Upper lobe of left lung (tissue), 6 donors: Measurements from ENCODE around the gene VSTM4. TPM values are rescaled to one million over a fixed set of nuclear protein-coding genes. Genes with fewer than 3 reads are reported as not detected.

Experiments used
- ATAC-seq, 2 donors: fragments of 200-7000 bp; cut with Tn5 transposase; one replicate each; pipeline ENCODE4 v1.9.1; 2022; ENCODE audit warnings: mild to moderate bottlenecking in 2 of 2, moderate library complexity in 2 of 2; ENCODE audit not compliant: low FRiP score in 2 of 2
- DNase-seq, 2 donors: peaks; one replicate each; pipeline ENCODE4 v3.0.0-alpha.2; 2019 to 2020
- H3K27ac ChIP-seq, 4 donors: fragments of 200-600 bp; sonication (generic); one replicate each; pipeline ENCODE4 v1.5.1; 2016 to 2019
- H3K27me3 ChIP-seq, 4 donors: fragments of 200-600 bp; sonication (generic); one replicate each; pipeline ENCODE4 v1.5.1; 2017 to 2019
- H3K36me3 ChIP-seq, 4 donors: fragments of 200-600 bp; sonication (generic); one replicate each; pipeline ENCODE4 v1.5.1; 2016 to 2019
- H3K4me1 ChIP-seq, 4 donors: fragments of 200-600 bp; sonication (generic); one replicate each; pipeline ENCODE4 v1.5.1; 2018 to 2019
- H3K4me3 ChIP-seq, 4 donors: fragments of 200-600 bp; sonication (generic); one replicate each; pipeline ENCODE4 v1.5.1; 2017 to 2019; ENCODE audit warnings: mild to moderate bottlenecking in 2 of 4, moderate library complexity in 1 of 4
- H3K9me3 ChIP-seq, 4 donors: fragments of 200-600 bp; sonication (generic); one replicate each; pipeline ENCODE4 v1.5.1; 2018 to 2019
- CTCF ChIP-seq, 6 experiments: fragments of 450-650 bp in 4 of 6; fragments of 200-600 bp in 2 of 6; sonication (generic) in 2 of 6; IDR thresholded peaks; one replicate each; pipeline ENCODE4 v1.5.1; 2016 to 2019; ENCODE audit warnings: antibody characterized with exemption in 6 of 6
- EP300 ChIP-seq, 4 donors: sonication (generic); formaldehyde crosslinking; IDR thresholded peaks; one replicate each; pipeline ENCODE4 v1.5.1; 2017; ENCODE audit warnings: antibody characterized with exemption in 4 of 4, control low read depth in 2 of 4
- POLR2A ChIP-seq, 4 donors: fragments of 450-650 bp; IDR thresholded peaks; one replicate each; pipeline ENCODE4 v1.5.1; 2016 to 2017; ENCODE audit warnings: antibody characterized with exemption in 4 of 4, mild to moderate bottlenecking in 2 of 4
- POLR2AphosphoS5 ChIP-seq, 2 donors: sonication (generic); formaldehyde crosslinking; IDR thresholded peaks; one replicate each; pipeline ENCODE4 v1.5.1; 2017; ENCODE audit warnings: antibody characterized with exemption in 2 of 2
- WGBS, 2 donors: methylation state at CpG; one replicate each; pipeline ENCODE4 v1.1.5; 2017 to 2018; 5-methylcytosine and 5-hydroxymethylcytosine counted together
- total RNA-seq, 6 donors: library from RNA; depleted of rRNA in 4 of 6; stranded (reverse); fragments of >200 nt in 4 of 6; gene quantifications; one replicate each; pipeline versions ENCODE4 v1.1.0 to v1.2.1, GENCODE V29; 2016 to 2021
- donor health status: DM: no; HTN: no; CAD: no; lungs with moderate emphysema.
- donor health status: DM: no; HTN: yes; CAD: no; lungs with severe emphysema.

VSTM4 gene
- total RNA-seq, 6 donors from 2014 or later, result 8.5 to 24.3 (median 13.2) TPM

GRCh38 chr10:49039409-49039808 lies 75.9 kb downstream of the VSTM4 start:
- Histone ChIP-seq H3K36me3 (peaks cover 0 to 4% (median 0%) of the 10 kb centered on the region in 4 donors), H3K27me3 (no peaks in the 10 kb centered on the region), H3K9me3 (no peaks in the 10 kb centered on the region), H3K4me1 (no peaks in the 10 kb centered on the region), H3K4me3 (no peak overlapping the region), H3K27ac (no peak overlapping the region)
- TF ChIP-seq EP300 (IDR thresholded peaks at IDR 0.05), result no peak
- TF ChIP-seq CTCF (IDR thresholded peaks at IDR 0.05), result no peak
- no peak for TF ChIP-seq POLR2AphosphoS5 (IDR thresholded peaks at IDR 0.05)
- TF ChIP-seq POLR2A (IDR thresholded peaks at IDR 0.05), result no peak
- DNase-seq (no peak), ATAC-seq (no peak)
- WGBS, 2 donors, result 78 to 81% methylated on average over 7 of the region's 7 CpGs

GRCh38 chr10:49038711-49039110 lies 76.6 kb downstream of the VSTM4 start:
- TF ChIP-seq CTCF (IDR thresholded peaks at IDR 0.05) (no peak), POLR2A (IDR thresholded peaks at IDR 0.05) (no peak), EP300 (IDR thresholded peaks at IDR 0.05) (no peak), POLR2AphosphoS5 (IDR thresholded peaks at IDR 0.05) (no peak)
- H3K4me3 ChIP-seq, result no peak overlapping the region
- 92 to 93% methylated on average over 5 of the region's 5 CpGs for WGBS, 2 donors
- no peaks in the 10 kb centered on the region for H3K27me3 ChIP-seq
- no peaks in the 10 kb centered on the region for H3K9me3 ChIP-seq
- ATAC-seq, result peak in 1 of 2 donors; percentile 20
- no peaks in the 10 kb centered on the region for H3K4me1 ChIP-seq
- no peak for DNase-seq
- no peak overlapping the region for H3K27ac ChIP-seq
- H3K36me3 ChIP-seq, result peaks cover 0 to 4% (median 0%) of the 10 kb centered on the region in 4 donors

GRCh38 chr10:49037187-49037586 lies 78.1 kb downstream of the VSTM4 start:
- Histone ChIP-seq H3K9me3 (no peaks in the 10 kb centered on the region), H3K4me3 (no peak overlapping the region), H3K27ac (no peak overlapping the region), H3K27me3 (no peaks in the 10 kb centered on the region), H3K36me3 (peaks cover 0 to 4% (median 0%) of the 10 kb centered on the region in 4 donors), H3K4me1 (no peaks in the 10 kb centered on the region)
- ATAC-seq (no peak), DNase-seq (no peak)
- 89 to 91% methylated on average over 6 to 7 of the region's 7 CpGs for WGBS, 2 donors
- no peak for TF ChIP-seq CTCF (IDR thresholded peaks at IDR 0.05)
- no peak for TF ChIP-seq POLR2A (IDR thresholded peaks at IDR 0.05)
- TF ChIP-seq POLR2AphosphoS5 (IDR thresholded peaks at IDR 0.05), result no peak
- TF ChIP-seq EP300 (IDR thresholded peaks at IDR 0.05), result no peak

- ATAC-seq, result no peak
- Histone ChIP-seq H3K4me3 (no peak overlapping the region), H3K27ac (no peak overlapping the region), H3K36me3 (peaks cover 0 to 4% (median 0%) of the 10 kb centered on the region in 4 donors), H3K9me3 (no peaks in the 10 kb centered on the region), H3K4me1 (no peaks in the 10 kb centered on the region), H3K27me3 (no peaks in the 10 kb centered on the region)
- no peak for DNase-seq
- TF ChIP-seq POLR2A (IDR thresholded peaks at IDR 0.05) (no peak), CTCF (IDR thresholded peaks at IDR 0.05) (no peak), POLR2AphosphoS5 (IDR thresholded peaks at IDR 0.05) (no peak), EP300 (IDR thresholded peaks at IDR 0.05) (no peak)
- 87 to 89% methylated on average over 3 of the region's 3 CpGs for WGBS, 2 donors
Measured at GRCh38 chr10:49036638-49037037, 78.7 kb downstream of the VSTM4 start.

GRCh38 chr10:49035920-49036319 lies 79.4 kb downstream of the VSTM4 start:
- TF ChIP-seq EP300 (IDR thresholded peaks at IDR 0.05) (no peak), POLR2A (IDR thresholded peaks at IDR 0.05) (no peak), POLR2AphosphoS5 (IDR thresholded peaks at IDR 0.05) (no peak), CTCF (IDR thresholded peaks at IDR 0.05) (no peak)
- H3K9me3 ChIP-seq, result no peaks in the 10 kb centered on the region
- no peaks in the 10 kb centered on the region for H3K27me3 ChIP-seq
- no peak for DNase-seq
- no peak overlapping the region for H3K4me3 ChIP-seq
- no peak for ATAC-seq
- H3K27ac ChIP-seq, result no peak overlapping the region
- no peaks in the 10 kb centered on the region for H3K4me1 ChIP-seq
- 89 to 90% methylated on average over 8 of the region's 8 CpGs for WGBS, 2 donors
- peaks cover 0 to 4% (median 0%) of the 10 kb centered on the region in 4 donors for H3K36me3 ChIP-seq
